ENCODE data around the gene CHD3.
A peak's percentile ranks its signal among the peaks of the same experiment; 100 is the strongest.

The CHD3 gene

DNA sequence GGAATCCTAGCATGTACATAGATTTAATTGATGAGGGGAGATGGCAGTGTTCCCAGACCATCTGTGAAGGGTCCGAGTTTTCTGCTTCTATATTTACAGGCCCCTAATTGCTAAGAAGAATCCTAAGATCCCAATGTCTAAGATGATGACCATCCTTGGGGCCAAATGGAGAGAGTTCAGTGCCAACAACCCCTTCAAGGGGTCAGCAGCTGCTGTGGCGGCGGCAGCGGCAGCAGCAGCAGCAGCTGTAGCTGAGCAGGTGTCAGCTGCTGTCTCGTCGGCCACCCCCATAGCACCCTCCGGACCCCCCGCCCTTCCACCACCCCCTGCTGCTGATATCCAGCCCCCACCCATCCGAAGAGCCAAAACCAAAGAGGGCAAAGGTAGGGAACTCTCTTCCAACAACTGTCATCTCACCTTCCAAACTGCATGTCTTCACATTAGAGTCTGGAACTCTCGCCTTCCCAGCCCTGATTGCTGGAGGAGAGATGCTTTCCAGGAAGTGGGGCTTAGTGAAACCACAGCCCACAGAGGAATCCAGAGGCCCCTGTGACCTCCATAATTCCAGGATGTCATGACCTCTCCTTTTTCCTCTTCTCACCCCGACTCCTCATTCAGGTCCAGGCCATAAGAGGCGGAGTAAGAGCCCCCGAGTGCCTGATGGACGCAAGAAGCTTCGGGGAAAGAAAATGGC lies 4.7 kb downstream of the CHD3 start:
- DNase-seq (ENCODE audit: low read depth in 2 of 3, low spot score in 1 of 3): no peak

DNA sequence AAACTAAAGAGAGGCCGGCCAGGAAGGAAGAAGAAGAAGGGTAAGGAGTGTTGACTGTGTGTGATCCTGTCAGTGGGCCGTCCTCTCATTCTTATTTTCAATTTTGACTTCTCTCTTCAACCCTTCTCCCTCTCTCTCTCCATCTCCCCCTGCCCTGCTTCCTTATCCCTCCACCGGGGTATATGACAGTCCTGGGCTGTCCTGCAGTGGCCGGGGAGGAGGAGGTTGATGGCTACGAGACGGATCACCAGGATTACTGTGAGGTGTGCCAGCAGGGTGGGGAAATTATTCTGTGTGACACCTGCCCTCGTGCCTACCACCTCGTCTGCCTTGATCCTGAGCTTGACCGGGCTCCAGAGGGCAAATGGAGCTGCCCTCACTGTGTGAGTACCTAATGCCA lies 5.6 kb downstream of the CHD3 start:
- no peak for DNase-seq (ENCODE audit: low read depth in 2 of 3, low spot score in 1 of 3)

DNA sequence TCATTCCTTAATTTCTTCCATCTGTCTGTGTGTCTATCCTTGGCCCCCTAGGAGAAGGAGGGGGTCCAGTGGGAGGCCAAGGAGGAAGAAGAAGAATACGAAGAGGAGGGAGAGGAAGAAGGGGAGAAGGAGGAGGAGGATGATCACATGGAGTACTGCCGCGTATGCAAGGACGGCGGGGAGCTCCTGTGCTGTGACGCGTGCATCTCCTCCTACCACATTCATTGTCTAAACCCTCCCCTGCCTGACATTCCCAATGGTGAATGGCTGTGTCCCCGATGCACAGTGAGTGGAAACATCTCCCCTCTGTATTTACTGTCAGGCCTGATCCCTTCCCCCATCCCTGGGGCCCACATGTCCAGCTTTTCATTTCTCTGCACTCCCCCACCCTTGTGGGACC lies 6.3 kb downstream of the CHD3 start:
- DNase-seq (ENCODE audit: low read depth in 2 of 3, low spot score in 1 of 3): no peak

- no peak for DNase-seq (ENCODE audit: low read depth in 2 of 3, low spot score in 1 of 3)
These were observed 8.5 kb downstream of the CHD3 start for GRCh38 chr17:7897090-7897489.

DNA sequence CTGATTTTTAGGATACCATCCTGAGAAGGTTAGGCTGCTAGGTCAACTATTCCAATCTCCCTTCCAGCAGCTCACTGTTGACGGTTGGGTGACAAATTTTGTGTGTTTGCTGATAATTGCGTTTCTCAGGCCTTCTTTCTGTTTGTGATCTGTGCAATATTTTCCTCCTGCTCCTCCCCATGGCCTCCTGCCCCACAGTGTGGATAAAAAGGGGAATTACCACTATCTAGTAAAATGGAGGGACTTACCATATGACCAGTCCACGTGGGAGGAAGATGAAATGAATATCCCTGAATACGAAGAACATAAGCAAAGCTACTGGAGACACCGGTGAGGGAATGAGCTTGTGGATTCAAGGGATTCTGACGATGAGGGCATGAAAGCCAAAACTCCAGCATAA lies 9.2 kb downstream of the CHD3 start:
- DNase-seq (ENCODE audit: low read depth in 2 of 3, low spot score in 1 of 3): no peak

- no peak for DNase-seq (ENCODE audit: low read depth in 2 of 3, low spot score in 1 of 3)
These were observed 14.8 kb downstream of the CHD3 start for GRCh38 chr17:7903154-7904103.

DNA sequence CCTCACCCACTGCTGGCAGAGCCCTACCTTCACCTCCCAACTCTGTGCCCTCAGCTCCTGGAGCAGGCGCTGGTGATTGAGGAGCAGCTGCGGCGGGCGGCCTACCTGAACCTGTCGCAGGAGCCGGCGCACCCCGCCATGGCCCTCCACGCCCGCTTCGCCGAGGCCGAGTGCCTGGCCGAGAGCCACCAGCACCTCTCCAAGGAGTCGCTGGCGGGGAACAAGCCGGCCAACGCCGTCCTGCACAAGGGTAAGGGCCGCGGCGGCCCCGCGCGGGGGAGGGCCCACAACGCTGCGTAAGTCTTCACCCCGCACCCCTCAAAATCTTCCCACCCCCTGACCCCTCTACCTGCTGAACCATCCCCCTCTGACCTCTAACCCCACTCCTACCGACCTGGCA lies 20.5 kb downstream of the CHD3 start:
- no peak for DNase-seq (ENCODE audit: low read depth in 2 of 3, low spot score in 1 of 3)

GRCh38 chr17:7910281-7910680 lies 21.7 kb downstream of the CHD3 start:
- no peak for DNase-seq (ENCODE audit: low read depth in 2 of 3, low spot score in 1 of 3)

DNA sequence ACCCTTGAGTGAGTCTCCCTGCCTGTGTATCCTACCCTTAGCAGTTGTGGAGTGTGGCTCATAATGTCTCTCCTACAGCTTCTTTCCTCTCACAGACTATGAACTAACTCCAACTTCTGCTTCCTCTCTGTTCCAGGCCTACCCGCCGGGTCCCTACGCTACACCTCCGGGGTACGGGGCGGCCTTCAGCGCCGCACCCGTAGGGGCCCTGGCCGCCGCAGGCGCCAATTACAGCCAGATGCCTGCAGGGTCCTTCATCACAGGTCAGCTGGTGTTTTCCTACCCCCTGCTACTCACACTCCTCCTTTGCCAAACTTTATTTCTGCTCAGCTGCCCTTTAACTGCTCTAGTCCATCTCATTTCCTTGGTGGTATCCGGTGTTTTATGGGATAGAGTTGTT lies 22.1 kb downstream of the CHD3 start:
- DNase-seq (ENCODE audit: low read depth in 2 of 3, low spot score in 1 of 3): no peak

- DNase-seq (ENCODE audit: low read depth in 2 of 3, low spot score in 1 of 3): no peak
These were observed 22.5 kb downstream of the CHD3 start for GRCh38 chr17:7911116-7911515.

GRCh38 chr17:7912927-7913524 lies 24.4 kb downstream of the CHD3 start:
- DNase-seq (ENCODE audit: low read depth in 2 of 3, low spot score in 1 of 3): peak in 1 of 3 donors; percentile 34

- no peak for DNase-seq (ENCODE audit: low read depth in 2 of 3, low spot score in 1 of 3)
These were observed 26.6 kb downstream of the CHD3 start for GRCh38 chr17:7915179-7915610.

DNA sequence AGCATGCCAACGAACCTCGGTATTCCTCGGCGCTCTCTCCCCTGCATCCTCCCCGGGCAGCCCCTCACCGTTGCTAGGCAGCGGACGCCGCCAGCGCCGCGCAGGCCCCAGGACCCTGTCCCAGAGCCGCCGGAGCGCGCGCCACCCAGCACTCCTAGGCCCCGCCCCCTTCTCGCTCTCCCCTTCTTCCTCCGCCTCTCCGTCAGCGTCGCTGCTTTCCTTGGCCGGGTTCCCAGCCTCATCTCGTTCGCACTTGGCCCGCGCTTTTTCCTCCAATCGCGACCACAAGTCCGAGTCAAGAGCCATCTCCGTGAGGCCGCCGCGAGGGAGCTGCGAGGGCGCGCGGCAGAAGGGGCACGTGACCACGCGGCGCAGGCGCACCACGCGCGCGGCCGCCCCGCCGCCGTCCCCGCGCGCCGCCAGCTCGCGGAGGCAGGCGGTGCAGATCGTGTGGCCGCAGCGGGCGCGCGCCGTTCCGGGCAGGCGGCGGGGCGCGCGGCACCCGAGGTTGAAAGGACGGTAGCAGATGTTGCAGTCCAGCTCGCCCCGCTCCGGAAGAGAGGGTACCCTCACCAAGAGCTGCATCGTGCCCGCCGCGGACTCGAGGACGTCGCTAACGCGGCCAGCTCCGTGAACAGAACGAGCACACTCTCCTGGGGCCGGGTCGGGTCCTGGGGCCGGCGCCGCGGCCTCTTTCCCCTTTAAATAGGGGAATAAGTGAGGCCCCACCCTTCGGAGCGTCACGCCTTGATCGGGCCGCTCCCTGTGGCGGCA lies 27.2 kb downstream of the CHD3 start, which contains the start of gene RNF227:
RNF227 (minus strand) TSS at position 679 of the 774 bp plus-strand sequence; CDS start at position 585, 94 bp downstream.
- peak; percentile 80 to 89 (median 85) for DNase-seq (ENCODE audit: low read depth in 2 of 3, low spot score in 1 of 3)

- no peak for DNase-seq (ENCODE audit: low read depth in 2 of 3, low spot score in 1 of 3)
These were observed 27.7 kb downstream of the CHD3 start for GRCh38 chr17:7916385-7916682.

DNA sequence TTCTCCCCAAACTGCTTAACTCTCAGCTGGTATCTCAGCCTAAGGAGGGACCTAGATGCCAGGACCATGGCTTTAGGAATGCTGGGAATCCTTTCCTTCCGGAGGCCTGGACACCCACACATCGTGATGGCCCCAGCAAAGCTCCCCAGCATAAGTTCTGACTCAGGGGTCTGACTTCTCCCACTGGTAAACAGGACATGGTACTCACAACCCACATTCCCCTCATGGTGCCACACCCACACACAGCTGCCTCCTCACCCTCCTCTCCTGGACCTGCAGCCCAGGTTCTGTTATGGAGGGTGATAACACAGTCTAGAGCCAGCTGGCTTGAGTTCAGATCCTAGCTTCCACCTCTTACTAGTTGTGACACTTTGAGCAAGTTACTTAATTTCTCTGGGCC lies 28.2 kb downstream of the CHD3 start:
- no peak for DNase-seq (ENCODE audit: low read depth in 2 of 3, low spot score in 1 of 3)

GRCh38 chr17:7922269-7922844 lies 33.8 kb downstream of the CHD3 start:
- DNase-seq (ENCODE audit: low read depth in 2 of 3, low spot score in 1 of 3): no peak

DNA sequence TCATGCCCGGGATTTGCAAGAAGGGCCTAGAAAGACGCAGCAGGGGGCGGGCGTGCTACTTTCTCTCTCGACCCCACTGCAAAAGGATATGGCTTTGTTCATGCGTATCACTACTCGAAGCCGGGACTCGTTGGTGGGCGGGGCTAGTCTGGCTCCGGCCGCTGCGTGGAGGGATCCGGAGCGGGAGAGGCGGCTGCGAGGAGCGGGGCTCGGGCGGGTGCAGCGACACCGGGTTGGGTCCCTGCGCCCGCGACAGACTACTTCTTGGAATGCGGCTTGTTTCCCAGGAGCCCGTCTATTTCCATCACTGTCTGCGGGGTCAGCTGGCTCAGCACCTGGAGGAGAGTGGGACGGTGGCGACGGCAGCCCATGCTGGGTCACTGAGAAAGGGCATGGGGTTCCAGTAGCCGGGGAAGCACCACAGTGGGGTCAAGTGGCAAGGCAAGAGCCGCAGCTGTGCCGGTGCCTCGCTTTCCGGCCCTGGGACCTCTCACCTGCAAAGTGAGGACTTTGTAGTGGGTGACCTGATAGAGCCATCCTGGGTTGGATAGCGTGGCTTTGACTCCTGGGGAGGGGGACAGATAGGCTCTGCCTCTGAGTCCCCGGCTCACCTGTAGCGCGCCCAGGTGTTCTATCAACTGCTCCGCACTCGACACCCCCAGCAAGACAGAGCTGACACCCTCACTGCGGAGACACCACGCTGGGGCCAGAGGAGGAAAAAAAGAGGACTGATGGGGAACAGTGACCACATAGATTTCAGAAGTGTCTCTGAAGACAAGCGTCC lies 34.4 kb downstream of the CHD3 start:
- DNase-seq (ENCODE audit: low read depth in 2 of 3, low spot score in 1 of 3): peak; percentile 70 to 73 (median 72)

GRCh38 chr17:7927596-7927995 lies 39.0 kb downstream of the CHD3 start:
- no peak for DNase-seq (ENCODE audit: low read depth in 2 of 3, low spot score in 1 of 3)

DNA sequence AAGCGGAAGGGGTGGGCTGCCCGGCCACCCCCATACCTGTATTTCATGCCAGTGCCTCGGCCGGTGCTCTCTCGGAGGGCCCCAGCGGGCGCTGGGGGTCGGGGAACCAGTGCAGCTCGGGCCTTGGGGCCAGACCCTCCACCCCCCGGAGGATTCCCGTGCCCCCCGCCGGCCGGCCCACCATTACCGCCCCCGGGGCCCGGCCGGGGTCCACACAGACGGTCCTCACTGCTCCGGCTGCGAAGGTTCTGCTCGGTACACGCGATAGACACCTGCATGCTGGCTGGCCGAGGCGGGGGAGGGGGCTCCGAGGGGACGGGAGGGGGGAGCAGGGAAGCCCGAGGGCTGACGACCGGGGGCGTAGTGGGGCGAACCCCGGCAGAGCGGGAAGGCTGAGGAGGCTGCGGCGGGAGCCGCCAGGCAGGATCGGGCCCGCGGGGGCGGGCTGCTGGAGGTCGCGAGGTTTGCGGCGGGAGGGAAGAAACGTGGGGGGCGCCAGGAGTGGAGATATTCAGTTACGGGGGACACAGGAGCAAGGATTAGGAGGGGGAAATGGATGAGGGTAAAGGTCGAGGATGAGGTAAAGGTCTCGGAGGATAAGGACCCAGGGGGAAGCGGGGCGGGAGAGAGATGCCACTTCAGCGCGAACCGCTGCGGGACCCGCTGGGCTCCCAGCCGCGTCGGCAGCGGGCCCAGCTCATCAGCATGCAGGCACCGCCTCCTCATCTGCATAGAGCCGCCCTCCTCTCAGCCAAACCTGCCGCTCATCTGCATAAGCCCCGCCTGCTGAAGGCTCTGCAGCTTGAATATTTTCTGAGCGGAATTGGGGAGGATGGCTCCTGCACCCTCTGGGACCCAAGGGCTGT lies 40.8 kb downstream of the CHD3 start, which contains the start of gene KCNAB3:
KCNAB3 (minus strand) TSS at position 699 of the 866 bp plus-strand sequence; CDS start at position 278, 421 bp downstream.
- peak in 2 of 3 donors; percentile 26 to 59 for DNase-seq (ENCODE audit: low read depth in 2 of 3, low spot score in 1 of 3)

Measured in stimulated activated CD4-positive, alpha-beta T cell treated with anti-CD3 and anti-CD28 coated beads, Interleukin-12 subunit alpha, Interleukin-12 subunit beta, amount 100 ng/mL, for 48 hours (primary cell).